HFF-Myc (cell line): ENCODE measurements around the gene CRB1.

Source experiments
- DNase-seq: peaks from one replicate; pipeline ENCODE4 v3.0.0-alpha.2; 2011; ENCODE audit warnings: low read depth; ENCODE audit errors: extremely low read depth
- H3K4me3 ChIP-seq: replicated peaks from 2 replicates; pipeline ENCODE4 v1.5.1; 2011; ENCODE audit warnings: low read depth, mild to moderate bottlenecking, control low read depth, low read length
- CTCF ChIP-seq: IDR thresholded peaks from 2 replicates; pipeline ENCODE4 v1.5.1; 2012; ENCODE audit warnings: mild to moderate bottlenecking, low read depth, low read length, control low read depth; ENCODE audit errors: missing control alignments

The CRB1 gene

DNA sequence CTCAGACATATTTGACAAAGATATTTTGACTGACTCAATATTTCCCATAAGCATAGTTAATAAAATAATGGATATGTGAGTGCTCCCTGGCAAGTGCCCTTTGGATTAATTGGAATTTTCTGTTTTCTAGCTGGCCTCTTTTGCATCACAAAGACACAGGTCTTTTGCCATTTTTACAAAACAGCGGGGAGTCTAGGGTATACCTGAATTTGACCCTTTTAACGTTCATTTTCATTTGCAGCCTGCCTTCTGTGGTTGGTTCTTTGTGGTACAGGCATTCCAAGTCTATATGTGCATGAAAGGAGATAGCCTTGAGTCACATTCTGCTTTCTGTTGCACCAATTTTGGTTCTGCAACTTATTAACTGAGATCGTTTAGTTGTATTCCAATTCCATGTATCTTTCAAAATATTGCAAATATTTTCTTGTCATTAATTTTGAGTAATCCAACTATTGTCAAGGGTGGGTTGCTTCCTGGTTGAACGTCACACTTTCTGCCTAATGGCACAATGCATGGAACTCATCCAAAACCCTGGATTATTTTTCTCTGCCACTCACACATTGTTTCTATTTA, 171.7 kb downstream of the CRB1 start:
- TF ChIP-seq CTCF = no peak

GRCh38 chr1:197440715-197441114, 172.7 kb downstream of the CRB1 start:
- no peak for TF ChIP-seq CTCF
- no peak overlapping the region for H3K4me3 ChIP-seq
- no peak for DNase-seq

More for the DNA sequence above, 171.7 kb downstream of the CRB1 start:
- no peak for DNase-seq
- H3K4me3 ChIP-seq = no peak overlapping the region

DNA sequence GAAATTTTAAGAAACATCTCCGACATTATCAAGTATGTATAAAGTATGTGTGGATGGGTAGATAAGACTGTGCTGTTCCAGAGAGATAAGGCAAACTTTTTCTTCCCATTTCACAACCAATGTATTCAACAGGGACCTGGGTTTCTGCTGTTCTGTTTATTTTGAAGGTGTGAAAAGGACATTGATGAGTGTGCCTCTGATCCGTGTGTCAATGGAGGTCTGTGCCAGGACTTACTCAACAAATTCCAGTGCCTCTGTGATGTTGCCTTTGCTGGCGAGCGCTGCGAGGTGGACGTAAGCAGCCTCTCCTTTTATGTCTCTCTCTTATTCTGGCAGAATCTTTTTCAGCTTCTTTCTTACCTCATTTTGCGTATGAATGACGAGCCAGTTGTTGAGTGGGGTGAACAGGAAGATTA, 174.0 kb downstream of the CRB1 start:
- no peak overlapping the region for H3K4me3 ChIP-seq
- TF ChIP-seq CTCF = no peak
- no peak for DNase-seq

DNA sequence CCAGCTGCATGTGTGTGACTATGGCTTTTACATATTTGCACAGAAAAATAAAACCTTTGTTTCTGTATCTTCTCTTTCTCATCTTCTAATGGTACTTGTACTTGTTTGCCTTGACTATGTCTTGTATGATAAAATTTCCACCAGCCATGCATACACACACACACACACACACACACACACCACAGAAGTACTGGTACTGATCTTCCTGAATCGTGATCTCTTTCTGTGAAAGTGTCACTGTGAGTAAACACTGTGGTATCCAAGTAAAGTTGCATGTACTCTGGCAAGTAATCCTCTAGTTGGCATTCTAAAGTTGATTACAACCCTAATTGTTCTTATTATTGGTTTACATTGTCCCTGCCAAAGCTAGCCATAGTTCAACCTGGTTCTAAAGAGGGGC, 176.7 kb downstream of the CRB1 start:
- no peak overlapping the region for H3K4me3 ChIP-seq
- no peak for DNase-seq
- TF ChIP-seq CTCF = no peak

- TF ChIP-seq CTCF = no peak
- no peak for DNase-seq
- no peak overlapping the region for H3K4me3 ChIP-seq
These were observed 180.2 kb downstream of the CRB1 start for GRCh38 chr1:197448121-197448779.

DNA sequence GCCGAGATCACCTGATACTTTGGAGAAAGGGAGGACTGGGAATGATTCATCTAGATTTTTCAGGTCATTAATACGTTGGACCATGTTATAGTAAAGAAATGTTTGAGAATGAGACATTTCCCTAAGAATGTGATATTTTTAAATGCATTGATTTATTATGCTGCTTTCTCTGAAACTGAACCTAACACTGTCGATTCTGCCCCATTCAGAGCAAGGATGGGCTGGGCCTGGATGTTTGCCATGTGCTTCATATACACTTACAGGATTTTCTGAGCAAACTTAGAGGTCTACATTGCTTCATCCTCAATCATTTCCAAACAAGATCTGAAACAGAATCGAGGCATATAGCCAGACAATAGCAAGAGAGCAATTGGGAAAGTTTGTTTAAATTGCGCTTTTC, 183.3 kb downstream of the CRB1 start:
- no peak for DNase-seq
- H3K4me3 ChIP-seq = no peak overlapping the region
- TF ChIP-seq CTCF = no peak
